RPMI7951 (cell line): ENCODE data around the gene ICE2. TPM values are rescaled to one million over a fixed set of nuclear protein-coding genes. Genes with fewer than 3 reads are reported as not detected.
"Not testable (repeated sequence)": the region's sequence is repeated elsewhere in the genome, so short reads cannot be mapped to it uniquely, and the experiment has no call there.

Experiments
- DNase-seq: peaks from one replicate; pipeline ENCODE4 v3.0.0-alpha.2; 2012; ENCODE audit warnings: low read depth
- total RNA-seq: library from RNA; depleted of rRNA; stranded (reverse); fragments of >200 nt; shearing (Covaris generic); gene quantifications from 2 replicates; pipeline ENCODE4 v1.2.3, GENCODE V29; 2014

ICE2 gene
- total RNA-seq, 1 experiment from 2014 or later, result 32.2 TPM

GRCh38 chr15:60410350-60410749, 68.6 kb downstream of the ICE2 start:
- not testable (repeated sequence) for DNase-seq

DNA sequence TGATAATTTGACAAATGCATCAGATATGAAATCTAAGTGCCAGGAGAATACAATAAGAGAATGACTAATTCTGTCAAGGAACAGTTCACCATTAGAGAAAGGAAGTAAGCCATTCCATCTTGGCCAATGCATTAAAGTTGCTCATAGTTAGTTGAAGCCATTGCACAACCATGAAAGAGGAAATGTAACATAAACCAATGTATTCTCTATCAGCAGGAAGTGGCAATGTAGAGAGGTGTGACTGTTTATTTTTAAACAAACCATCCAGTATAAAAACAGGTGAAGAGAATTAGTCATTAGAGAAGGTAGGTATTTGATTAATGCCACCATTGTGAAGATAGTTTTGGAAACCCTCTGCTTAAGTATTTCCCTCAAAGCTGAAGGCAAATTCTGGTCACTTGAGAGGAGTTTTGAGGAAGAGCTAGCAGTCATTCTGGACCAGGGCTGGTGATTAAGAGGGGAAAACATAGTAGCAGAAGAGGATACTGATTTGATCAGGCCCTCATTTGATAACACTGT, 70.4 kb downstream of the ICE2 start:
- DNase-seq, result peak; percentile 77

DNA sequence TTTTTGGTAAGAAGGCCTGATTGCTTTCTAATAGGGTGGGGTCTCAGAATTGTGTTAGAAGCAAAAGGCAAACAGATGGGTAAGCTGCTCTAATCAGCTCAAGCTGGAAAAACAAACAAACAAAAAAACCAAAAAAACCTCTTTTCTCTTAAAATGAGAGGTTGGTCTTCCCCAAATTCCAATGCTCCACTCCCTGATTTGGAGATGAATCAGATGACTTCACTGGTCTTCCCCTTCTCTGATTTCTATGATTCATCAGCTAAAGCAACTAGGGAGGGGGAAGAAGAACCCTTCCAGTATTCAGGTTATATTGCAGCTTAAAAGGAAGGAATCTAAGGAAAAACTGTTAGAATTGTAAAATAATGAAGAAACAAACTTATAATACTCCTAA, 71.5 kb downstream of the ICE2 start:
- DNase-seq, result peak; percentile 89

DNA sequence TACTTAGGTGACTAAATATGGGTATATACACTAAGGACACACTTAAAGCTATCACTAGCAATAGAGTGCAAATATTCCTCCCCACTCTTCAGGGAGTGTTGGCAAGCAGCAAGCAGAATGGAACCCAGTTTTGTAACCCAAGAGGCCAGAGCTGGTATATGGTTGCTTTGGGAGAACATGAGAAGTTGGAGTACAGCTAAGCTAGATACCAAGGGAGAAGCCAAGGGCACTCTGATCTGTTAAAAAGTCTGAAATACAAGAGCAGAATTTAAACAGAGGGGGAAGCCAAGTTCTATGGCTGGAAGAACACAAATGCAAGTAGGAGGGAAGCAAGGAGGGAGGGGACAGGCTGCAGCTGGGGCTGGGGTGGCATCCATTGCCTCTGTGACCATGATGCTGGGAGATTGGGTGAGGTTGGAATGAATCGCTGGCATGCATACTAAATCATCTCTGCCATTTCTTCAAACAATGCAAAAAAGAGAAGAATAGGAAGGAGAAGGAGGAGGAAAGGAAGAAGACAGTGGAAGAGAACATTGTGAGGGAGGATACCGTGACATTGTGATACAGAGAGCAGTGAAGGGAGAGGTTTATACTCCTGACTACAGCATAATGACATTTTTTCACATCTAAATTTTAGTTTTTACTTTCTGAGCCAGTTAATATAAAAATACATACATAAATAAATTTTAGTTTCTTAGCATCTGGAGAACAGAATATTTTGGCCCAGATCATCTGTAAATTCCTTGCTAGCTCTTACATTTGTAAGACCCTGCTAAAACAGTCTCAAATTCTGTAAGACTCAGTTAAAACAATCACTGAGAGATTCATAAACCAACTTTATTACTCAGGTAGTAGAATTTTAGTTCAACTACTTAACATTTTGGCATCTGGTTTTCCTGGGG, 72.2 kb downstream of the ICE2 start:
- DNase-seq, result no peak

DNA sequence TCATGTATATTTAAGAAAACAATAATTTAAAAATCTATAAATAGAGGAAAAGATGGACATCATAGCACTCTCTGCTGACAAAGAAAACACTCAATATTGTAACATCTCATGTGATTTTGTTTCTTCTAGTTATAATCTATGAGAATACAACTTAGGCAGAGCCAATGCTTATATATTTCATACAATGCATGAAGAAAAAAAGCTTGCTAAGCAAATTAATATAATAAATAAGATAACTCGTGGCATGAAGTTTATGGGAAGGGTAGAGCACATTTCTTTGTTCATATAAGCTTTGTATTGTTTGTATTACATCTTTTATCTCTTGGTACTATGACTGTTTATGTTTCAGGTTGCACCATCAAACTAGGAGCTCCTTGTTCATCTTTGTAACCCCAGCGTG, 73.5 kb downstream of the ICE2 start:
- DNase-seq, result no peak

DNA sequence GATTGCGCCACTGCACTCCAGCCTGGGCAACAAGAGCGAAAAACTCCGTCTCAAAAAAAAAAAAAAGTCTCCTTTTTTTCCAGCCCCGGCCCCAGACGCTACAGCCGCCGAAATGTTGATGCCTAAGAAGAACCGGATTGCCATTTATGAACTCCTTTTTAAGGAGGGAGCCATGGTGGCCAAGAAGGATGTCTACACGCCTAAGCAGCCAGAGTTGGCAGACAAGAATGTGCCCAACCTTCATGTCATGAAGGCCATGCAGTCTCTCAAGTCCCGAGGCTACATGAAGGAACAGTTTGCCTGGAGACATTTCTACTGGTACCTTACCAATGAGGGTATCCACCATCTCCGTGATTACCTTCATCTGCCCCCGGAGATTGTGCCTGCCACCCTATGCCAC, 74.6 kb downstream of the ICE2 start:
- not testable (repeated sequence) for DNase-seq

DNA sequence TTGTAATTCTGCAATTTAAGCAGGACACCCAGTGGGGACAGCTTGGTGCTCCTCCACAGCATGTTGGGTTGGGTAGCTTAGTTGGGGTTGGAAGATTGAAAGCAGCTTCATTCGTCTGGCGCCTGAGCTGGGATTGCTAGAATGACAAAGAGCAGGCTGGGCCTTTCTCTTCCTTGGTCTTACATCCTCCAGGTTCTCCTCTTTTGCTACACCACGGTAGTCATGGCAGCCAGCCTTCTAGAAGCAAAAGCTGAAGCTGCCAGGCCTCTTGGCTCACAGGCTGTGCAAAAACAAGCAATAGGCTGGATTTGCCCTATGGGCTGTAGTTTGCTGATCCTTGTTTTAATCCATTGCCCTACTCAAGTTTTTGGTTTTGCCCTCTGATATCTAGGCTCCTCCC, 78.0 kb downstream of the ICE2 start:
- DNase-seq, result peak; percentile 62

- peak; percentile 60 for DNase-seq
Observed at GRCh38 chr15:60399931-60400330, 79.0 kb downstream of the ICE2 start.

DNA sequence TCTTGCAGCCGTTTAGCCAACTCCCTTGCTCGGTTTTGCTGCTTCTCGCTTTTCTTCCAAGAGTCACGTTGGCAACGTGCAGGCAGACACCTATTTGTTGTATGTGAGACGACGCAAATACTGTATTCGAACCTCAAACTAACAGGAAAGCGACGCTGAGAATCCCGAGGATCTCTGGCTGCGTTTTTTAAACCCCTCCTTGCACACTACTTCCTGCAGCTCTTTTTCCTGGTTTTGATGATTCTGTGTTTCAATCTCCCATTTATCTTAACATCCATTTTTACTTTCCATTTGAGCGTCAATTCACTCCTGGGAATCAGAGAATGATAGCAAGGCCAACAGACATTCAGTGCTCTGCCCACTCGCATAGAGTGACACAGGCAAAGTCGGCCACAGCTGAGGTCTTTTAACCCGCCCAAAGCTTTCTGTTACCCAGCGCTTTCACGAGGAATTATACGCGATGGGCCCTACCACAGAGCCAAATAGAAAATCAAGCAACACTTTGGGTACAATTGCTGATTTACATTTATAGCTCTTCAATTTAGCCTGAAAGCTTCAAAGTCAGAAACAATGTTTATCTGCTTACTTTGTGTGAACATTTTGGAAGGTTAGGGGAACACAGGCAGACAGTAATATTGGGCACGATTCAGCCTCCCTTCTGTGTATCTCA, 79.6 kb downstream of the ICE2 start:
- DNase-seq, result no peak

GRCh38 chr15:60397772-60398445, 81.0 kb downstream of the ICE2 start, which contains the start of gene ANXA2:
Gene ANXA2, minus strand, starts transcription at chr15:60397986. Its CDS starts 11,911 bp downstream, at chr15:60386075.
- peak; percentile 93 for DNase-seq

GRCh38 chr15:60396958-60397771, 81.8 kb downstream of the ICE2 start:
- DNase-seq, result peak; percentile 90

- no peak for DNase-seq
Observed at GRCh38 chr15:60396560-60396957, 82.4 kb downstream of the ICE2 start.

DNA sequence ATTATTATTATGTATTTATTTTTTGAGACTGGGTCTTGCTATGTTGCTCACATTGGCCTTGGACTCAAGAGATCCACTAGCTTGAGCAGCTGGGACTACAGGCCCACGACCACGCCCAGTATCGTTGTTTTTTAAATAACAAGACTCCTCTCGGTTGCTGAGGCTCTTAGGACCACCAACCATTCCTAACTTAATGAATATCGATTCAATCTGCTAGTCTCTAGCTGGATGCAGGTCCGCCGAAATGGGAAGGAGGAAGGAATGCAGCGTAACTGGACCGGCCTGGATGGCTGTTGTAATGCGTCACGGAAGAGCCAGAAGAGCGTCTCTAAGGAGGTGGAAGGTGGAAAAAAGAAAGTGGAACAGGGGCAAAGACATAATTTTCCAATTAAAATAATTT, 82.8 kb downstream of the ICE2 start:
- no peak for DNase-seq

DNA sequence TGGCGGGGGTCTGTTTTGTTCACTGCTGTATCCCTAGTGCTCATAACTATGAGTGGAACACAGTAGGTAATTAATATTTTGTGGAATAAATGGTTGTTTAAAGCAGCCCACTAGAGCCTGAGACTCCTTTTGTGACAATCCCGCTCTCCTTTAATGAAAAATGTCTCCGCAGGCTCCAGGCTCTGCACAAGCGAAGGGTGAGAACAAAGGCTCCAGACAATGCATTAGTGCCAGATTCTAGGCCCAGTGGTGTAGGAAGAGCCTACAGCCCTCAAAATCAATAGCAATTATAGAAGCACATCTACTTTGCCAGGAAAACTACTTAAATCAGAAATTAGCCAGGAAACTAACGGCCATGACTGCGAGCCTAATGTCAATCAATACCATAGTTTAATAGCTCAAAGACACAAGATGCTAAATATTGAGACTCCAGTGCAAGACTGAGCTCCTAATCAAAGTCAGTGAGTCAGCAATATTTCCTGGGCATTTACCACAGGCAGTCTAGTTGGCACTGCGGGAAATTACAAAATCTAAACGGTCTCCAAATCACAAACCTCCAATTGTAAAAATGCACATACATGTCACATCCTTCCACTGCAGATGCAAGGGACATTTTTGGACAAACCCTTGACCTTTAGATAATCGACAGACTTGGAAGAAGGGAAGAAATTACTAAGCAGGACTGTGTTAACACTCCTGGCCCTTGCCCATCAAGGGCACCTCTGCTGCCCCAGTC, 83.5 kb downstream of the ICE2 start:
- no peak for DNase-seq

- DNase-seq, result peak; percentile 89
Observed at GRCh38 chr15:60394689-60395097, 84.2 kb downstream of the ICE2 start.

- DNase-seq, result peak; percentile 100
Observed at GRCh38 chr15:60392986-60393790, 85.8 kb downstream of the ICE2 start.

DNA sequence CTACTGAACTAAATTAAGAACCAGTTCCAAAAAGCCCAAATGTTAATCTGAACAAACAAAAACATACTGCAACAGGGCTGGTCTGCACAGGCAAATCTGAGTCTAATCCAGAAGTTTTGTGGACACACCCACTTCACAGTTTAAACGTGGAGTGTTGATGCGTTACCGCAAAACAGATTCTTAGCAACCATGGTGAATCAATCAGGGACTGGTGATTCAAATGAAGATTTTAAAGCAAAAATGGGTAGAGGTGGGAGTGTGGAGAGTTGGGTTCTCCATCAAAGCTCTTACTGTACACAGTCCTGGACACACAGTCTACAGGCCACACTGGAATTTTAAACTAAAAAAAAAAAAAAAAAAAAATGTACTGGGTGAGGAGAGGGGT, 86.3 kb downstream of the ICE2 start:
- peak; percentile 91 for DNase-seq

DNA sequence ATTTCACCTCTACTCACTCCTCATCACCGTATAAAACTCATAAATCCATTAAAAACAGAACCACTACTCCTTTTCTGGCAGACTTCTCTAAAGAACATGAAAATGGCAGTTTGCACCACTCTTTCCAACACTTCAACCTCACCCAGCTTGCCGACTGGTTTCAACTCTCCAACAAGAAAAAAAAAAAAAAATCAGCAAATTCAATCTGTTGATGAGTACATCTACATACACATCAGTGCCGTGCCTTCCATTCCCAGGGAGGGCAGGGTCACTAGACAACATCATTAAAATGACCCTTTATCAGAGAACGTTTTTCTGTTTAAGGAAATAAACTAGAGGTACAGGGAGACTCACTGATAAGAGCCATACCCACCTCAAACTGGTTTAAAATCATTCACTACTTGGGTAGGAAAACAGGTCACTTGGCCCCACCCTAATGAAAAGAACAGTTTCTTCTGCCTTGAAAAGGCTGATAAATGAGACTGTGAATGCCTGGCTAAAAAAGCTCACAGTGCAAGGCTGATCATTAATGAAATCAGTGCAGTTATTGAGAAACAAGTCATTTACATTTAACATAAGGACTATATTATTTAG, 87.1 kb downstream of the ICE2 start:
- no peak for DNase-seq

- peak; percentile 98 for DNase-seq
Observed at GRCh38 chr15:60390871-60391501, 88.0 kb downstream of the ICE2 start.
